Adipocyte (in vitro differentiated cells): Measurements from ENCODE around the gene DNAI1.

Experiments used
- DNase-seq: peaks from one replicate; pipeline ENCODE4 v3.0.0-alpha.2; 2015; ENCODE audit warnings: low read depth
- H3K27me3 ChIP-seq: replicated peaks from 2 replicates; pipeline ENCODE4 v1.7.0; 2013; ENCODE audit warnings: mild to moderate bottlenecking, low read length, moderate library complexity; ENCODE audit not compliant: control insufficient read depth, insufficient read depth
- H3K36me3 ChIP-seq: 2 replicates; pipeline ENCODE4 v1.7.0; 2013; ENCODE audit warnings: low read length, mild to moderate bottlenecking, moderate library complexity; ENCODE audit not compliant: control insufficient read depth, insufficient read depth, severe bottlenecking
- H3K4me1 ChIP-seq: 2 replicates; pipeline ENCODE4 v1.7.0; 2013; ENCODE audit warnings: mild to moderate bottlenecking, low read length, moderate library complexity; ENCODE audit not compliant: control insufficient read depth, insufficient read depth
- H3K4me3 ChIP-seq: 2 replicates; pipeline ENCODE4 v1.7.0; 2013; ENCODE audit warnings: mild to moderate bottlenecking, low read length, moderate library complexity
- H3K9ac ChIP-seq: 2 replicates; pipeline ENCODE4 v1.7.0; 2013; ENCODE audit warnings: mild to moderate bottlenecking, low read length, moderate library complexity
- H3K9me3 ChIP-seq: 2 replicates; pipeline ENCODE4 v1.7.0; 2013; ENCODE audit warnings: mild to moderate bottlenecking, low read length, moderate library complexity; ENCODE audit not compliant: control insufficient read depth

The DNAI1 gene

GRCh38 chr9:34514401-34514800 is 55.8 kb downstream of the DNAI1 start:
- Histone ChIP-seq H3K36me3 (no peaks in the 10 kb centered on the region), H3K9ac (no peak overlapping the region), H3K27me3 (no peaks in the 10 kb centered on the region), H3K9me3 (no peaks in the 10 kb centered on the region), H3K4me1 (peaks cover 17% of the 10 kb centered on the region), H3K4me3 (no peak overlapping the region)
- DNase-seq: no peak

DNA sequence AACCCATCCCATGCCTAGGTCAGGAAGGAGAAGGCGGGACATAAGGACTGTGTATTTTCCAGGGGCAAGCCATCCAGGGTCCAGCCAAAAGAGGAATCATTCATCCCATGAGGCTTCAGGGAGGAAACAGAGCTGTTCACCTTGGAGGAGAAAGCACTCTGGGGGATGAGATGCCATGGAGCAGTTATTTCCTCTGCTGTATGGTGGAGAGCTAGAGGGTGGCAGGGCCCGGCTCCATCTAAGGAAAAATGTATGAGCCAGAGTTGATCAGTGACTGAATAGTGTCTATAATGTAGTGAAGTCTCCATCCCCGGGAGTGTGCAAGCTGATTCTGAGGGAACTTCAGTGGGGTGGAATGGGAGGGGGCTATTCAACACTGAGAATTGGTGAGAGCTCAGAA is 56.2 kb downstream of the DNAI1 start:
- Histone ChIP-seq H3K9me3 (no peaks in the 10 kb centered on the region), H3K4me3 (no peak overlapping the region), H3K9ac (no peak overlapping the region), H3K27me3 (no peaks in the 10 kb centered on the region), H3K36me3 (no peaks in the 10 kb centered on the region), H3K4me1 (peaks cover 17% of the 10 kb centered on the region)
- DNase-seq: no peak

DNA sequence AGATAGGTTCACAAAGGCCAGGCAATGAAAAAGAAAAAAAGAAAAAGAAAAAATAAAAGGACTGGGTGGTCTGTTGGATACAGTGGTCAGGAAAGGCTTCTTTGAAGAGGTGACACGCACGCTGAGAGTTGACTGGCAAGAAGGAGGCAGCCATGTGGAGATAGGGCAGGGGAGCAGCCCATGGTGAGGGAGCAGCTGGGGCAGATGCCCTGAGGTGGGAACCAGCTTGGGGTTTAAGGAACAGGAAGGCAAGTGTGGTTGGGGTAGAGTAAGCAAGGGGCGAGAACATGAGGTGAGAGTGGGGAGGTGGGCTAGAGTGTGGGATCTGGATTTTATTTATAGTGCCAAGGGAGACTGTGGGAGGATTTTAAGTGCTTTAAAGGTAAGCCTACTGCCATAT is 57.4 kb downstream of the DNAI1 start:
- no peak overlapping the region for H3K4me3 ChIP-seq
- H3K9me3 ChIP-seq: no peaks in the 10 kb centered on the region
- no peak for DNase-seq
- H3K27me3 ChIP-seq: peaks cover 9% of the 10 kb centered on the region
- H3K9ac ChIP-seq: no peak overlapping the region
- no peaks in the 10 kb centered on the region for H3K36me3 ChIP-seq
- H3K4me1 ChIP-seq: peaks cover 17% of the 10 kb centered on the region

DNA sequence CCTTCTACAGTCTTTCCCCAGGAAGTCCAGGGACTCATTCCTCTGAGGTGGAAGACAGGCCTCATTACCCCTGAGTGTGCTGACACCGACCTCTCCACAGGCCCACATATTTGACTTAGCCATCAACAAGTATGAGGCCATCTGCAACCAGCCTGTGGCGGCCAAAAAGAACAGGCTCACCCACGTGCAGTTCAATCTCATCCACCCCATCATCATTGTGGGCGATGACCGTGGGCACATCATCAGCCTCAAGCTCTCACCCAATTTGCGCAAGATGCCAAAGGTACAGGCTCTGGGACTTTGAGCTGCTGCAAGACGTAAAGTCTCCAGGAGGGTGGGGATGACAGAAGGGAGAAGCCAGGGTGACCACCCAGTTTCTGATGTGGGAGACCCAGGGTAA is 58.6 kb downstream of the DNAI1 start:
- Histone ChIP-seq H3K9me3 (no peaks in the 10 kb centered on the region), H3K9ac (no peak overlapping the region), H3K4me1 (peaks cover 17% of the 10 kb centered on the region), H3K36me3 (no peaks in the 10 kb centered on the region), H3K27me3 (peaks cover 20% of the 10 kb centered on the region), H3K4me3 (no peak overlapping the region)
- DNase-seq: no peak

- Histone ChIP-seq H3K36me3 (no peaks in the 10 kb centered on the region), H3K4me1 (peaks cover 8% of the 10 kb centered on the region), H3K4me3 (no peak overlapping the region), H3K9ac (no peak overlapping the region), H3K9me3 (no peaks in the 10 kb centered on the region), H3K27me3 (peaks cover 24% of the 10 kb centered on the region)
- no peak for DNase-seq
Observed at GRCh38 chr9:34518110-34518616, 59.6 kb downstream of the DNAI1 start.

DNA sequence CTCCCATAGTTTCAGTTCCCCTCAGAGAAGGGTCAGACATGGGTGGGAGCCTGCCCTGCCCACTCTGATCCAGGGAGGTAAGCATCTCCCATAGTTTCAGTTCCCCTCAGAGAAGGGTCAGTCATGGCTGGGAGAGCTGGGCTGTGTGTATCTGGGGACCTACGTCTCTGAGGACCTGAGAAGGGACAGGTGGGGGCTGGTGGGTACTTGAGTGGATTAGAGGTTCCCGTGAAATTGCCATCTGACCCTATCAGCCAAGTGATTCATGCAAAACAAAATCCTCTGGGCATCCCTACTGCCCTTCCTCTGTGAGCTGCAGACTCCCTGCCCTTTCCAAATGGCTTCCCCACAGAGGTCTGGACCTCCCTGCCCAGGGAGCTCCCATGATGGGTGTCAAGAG is 60.3 kb downstream of the DNAI1 start:
- H3K4me3 ChIP-seq: no peak overlapping the region
- no peak overlapping the region for H3K9ac ChIP-seq
- DNase-seq: no peak

GRCh38 chr9:34519321-34520020 is 60.9 kb downstream of the DNAI1 start:
- H3K9me3 ChIP-seq: no peaks in the 10 kb centered on the region
- no peak for DNase-seq
- H3K27me3 ChIP-seq: peaks cover 34% of the 10 kb centered on the region
- H3K4me3 ChIP-seq: no peak overlapping the region
- H3K36me3 ChIP-seq: no peaks in the 10 kb centered on the region
- peaks cover 5% of the 10 kb centered on the region for H3K4me1 ChIP-seq
- no peak overlapping the region for H3K9ac ChIP-seq

More for the DNA sequence above, 60.3 kb downstream of the DNAI1 start:
- Histone ChIP-seq H3K4me1 (peaks cover 5% of the 10 kb centered on the region), H3K9me3 (no peaks in the 10 kb centered on the region), H3K36me3 (no peaks in the 10 kb centered on the region), H3K27me3 (peaks cover 30% of the 10 kb centered on the region)

DNA sequence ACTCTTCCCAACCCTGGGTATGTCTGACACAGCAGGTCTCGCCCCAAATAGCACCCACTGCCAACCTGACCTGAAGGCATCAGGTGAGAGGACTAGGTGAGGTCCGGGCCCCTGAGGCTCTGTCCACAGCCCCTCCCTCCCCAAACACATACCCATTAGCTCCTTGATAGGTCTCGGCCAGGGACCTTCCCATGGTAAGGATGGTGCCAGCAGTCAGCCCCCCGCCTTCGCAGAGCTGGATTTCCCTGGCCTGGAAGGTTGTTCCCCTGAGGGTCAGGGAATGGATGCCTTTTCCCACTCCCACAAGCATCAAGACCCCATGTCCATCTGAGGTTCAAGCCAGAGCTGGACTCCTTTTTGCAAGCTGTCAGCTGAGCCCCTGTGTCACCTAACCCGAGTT is 61.5 kb downstream of the DNAI1 start:
- Histone ChIP-seq H3K27me3 (peaks cover 40% of the 10 kb centered on the region), H3K9me3 (no peaks in the 10 kb centered on the region), H3K4me3 (no peak overlapping the region), H3K36me3 (no peaks in the 10 kb centered on the region), H3K9ac (no peak overlapping the region), H3K4me1 (peaks cover 5% of the 10 kb centered on the region)
- no peak for DNase-seq

- Histone ChIP-seq H3K36me3 (no peaks in the 10 kb centered on the region), H3K4me3 (no peak overlapping the region), H3K9ac (no peak overlapping the region)
Observed at GRCh38 chr9:34520505-34521385, 62.1 kb downstream of the DNAI1 start.

DNA sequence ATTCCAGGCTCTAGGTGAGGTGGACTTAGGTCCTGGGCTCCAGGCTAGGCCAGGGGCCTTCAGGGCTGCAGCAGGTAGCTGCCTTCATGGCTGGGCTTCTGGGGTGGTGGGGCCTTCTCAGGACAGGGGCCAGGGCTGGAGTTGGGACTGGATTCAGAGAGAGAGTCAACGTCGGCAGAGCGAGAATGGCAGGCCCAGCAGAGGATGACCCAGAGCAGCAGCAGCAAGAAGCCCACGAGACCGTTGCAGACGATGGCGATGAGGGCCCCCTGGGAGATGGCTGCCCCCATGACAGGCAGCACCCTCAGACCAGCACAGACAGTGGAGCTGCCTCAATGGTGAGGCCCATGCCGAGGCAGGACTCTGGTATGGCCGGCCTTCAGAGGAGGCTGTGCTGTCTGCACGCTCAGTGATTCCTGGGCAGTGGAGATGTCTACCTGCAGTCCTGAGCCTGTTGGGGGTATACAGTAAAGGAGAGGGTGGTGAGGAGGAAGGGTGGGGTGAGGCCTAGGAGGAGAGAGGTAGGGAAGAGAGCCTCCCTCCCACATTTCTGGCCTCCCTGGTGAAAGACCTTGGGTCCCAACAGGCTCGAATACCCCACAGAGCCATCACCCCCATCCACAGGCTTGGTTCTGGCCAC is 62.9 kb downstream of the DNAI1 start:
- Histone ChIP-seq H3K36me3 (no peaks in the 10 kb centered on the region), H3K4me3 (no peak overlapping the region), H3K9ac (no peak overlapping the region), H3K4me1 (peaks cover 5% of the 10 kb centered on the region), H3K27me3 (peaks cover 48% of the 10 kb centered on the region), H3K9me3 (no peaks in the 10 kb centered on the region)
- no peak for DNase-seq

More at GRCh38 chr9:34520505-34521385, 62.1 kb downstream of the DNAI1 start:
- Histone ChIP-seq H3K27me3 (peaks cover 45% of the 10 kb centered on the region), H3K9me3 (no peaks in the 10 kb centered on the region), H3K4me1 (peaks cover 5% of the 10 kb centered on the region)
- no peak for DNase-seq
